NCI-H187 treated with DMSO at 0.1 percent for 48 hours (cell line): ENCODE data around the gene ZNF646.
"Not testable (repeated sequence)": the region's sequence is repeated elsewhere in the genome, so short reads cannot be mapped to it uniquely, and the experiment has no call there.

Experiments
- DNase-seq: peaks from one replicate; lab custom pipeline; 2025; lab: John Stamatoyannopoulos, UW

ZNF646 gene

DNA sequence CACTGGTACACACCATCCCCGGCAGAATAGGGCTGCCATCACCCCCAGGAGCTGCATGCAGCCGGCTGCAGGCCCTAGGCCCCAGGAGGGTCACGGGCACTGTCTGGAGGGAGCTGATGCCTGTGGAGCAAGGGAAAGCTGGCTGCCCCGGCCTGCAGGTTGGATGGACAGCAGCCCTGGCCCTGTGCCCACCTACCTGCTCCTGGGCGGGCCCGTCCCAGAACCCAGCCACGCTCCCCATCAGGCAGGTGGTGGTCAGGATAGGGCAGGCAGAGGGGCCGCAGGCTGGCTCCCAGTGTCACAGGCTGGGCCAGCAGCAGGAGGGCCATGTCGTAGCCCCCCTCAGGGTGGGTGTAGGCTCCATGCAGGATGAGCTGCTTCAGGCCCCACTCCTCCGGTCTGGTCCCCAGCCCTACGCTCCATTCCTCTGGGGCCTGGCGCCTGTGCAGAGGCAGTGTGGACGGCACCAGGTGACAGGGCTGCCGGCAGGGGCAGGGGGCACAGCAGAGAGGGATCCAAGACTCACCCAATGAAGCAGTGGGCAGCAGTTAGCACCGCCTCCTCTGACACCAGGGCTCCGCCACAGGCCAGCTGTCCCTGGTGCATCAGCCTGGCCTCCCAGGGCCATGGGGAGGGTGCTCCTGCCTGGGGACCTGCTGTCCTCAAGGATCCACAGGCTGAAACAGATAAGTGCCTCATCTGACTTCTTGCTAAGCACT lies 10.5 kb downstream of the ZNF646 start:
- DNase-seq: no peak

DNA sequence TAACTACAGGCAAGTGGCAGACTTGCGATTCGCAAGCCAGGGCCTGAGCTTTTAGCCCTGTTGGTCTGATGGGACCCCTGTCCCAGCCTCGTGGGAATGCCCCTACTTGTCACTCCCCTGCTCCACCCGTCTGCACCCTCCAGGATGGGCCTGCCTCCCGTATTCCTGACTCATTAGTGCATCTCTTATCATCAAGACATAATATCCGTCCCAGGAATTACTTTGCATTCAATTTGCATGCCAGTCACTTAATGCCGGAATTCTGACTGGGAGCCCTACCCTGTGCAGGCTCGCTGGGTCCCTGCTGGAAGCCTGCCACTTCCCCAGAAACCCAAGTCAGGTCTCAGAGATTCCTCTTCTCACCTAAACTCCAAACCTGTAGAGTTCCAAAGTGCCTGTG lies 11.2 kb downstream of the ZNF646 start:
- no peak for DNase-seq

DNA sequence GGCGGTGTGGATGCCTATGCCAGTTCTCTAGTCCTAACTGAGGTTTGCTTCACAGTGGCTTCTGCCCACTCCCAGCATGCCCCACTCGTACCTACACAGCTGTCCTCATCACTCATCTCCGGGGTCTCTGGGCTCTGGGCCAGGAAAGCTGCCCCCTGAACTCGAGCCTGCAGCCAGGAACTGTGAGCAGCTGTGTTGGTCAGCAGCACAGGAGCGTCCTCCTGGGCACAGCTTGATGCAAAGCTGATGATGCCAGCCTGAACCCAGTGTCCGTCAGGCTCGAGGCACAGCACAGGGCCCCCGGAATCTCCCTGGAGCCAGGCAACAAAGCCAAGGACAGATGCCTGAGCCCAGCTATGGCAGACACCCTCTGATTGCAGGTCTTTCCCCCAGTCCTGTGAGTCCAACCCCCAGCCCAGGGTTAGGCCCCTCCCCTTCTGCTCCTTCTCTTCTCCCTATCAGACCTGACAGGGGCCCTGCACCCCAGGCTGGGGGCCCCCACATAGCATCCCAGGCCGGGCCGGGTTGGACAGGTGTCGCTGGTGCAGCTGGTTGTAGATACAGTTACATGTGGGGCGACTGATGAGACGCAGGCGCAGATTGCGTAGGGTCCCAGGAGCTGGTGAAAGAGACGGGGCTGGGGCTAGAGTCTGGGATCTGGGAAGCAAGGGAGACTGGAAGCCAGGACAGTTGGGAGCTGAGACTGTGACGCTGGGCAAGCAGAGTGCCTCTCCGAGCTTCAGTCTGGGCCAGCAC lies 11.8 kb downstream of the ZNF646 start:
- no peak for DNase-seq

DNA sequence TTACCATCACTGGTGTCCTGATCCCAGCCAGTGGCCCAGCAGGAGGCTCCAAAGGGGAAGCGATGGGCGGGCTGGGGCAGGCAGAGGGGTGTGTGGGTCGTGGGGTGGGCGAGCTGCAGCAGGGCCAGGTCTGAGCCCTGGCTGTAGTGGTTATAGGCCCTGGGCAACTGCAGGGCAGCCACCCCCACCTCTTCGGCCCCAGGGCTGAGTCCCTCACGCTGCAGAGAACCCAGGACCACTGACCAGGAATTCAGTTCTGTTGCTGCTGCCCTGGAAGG lies 12.3 kb downstream of the ZNF646 start:
- no peak for DNase-seq

- DNase-seq: no peak
Observed at GRCh38 chr16:31087481-31087880, 13.3 kb downstream of the ZNF646 start.

- no peak for DNase-seq
Observed at GRCh38 chr16:31087971-31088370, 13.7 kb downstream of the ZNF646 start.

DNA sequence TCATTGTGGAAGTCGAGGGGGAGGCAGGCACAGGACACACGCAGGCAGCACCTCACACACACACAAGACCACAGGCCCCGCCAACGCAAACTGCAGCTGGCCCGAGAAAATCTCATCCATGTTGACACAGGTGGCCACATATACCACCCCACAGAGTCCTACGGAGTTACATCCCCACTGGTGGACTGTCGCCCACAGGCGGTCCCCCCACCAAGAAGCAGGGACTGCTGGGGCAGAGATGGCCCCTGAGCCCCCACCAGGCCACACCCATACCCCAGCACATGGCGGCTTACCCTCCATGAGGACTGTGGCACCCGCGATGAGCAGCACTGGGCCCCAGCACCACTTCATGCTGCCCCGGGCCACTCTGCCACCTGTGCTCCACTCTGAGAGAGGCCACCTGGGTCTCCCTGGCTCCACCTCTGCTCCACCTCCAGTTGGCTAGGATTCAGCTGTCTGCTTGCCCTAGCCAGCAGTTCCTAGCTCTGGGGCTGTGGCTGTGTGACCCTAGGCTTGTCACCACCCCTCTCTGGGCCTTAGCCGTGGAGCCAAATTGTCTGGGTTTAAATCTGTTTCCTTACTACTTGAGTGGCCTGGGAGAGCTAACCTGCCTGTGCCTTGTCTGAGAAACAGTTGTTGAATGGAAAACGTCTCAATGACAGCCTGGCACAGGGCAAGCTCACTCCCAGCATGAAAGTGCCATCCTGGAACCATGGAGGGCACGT lies 14.4 kb downstream of the ZNF646 start, which contains the start of gene PRSS53:
Gene PRSS53, minus strand, starts transcription at position 485 of the 725 bp plus-strand sequence. Its CDS starts 134 bp downstream, at position 351.
- DNase-seq: no peak

- DNase-seq: no peak
Observed at GRCh38 chr16:31089199-31089598, 15.0 kb downstream of the ZNF646 start.

- DNase-seq: no peak
Observed at GRCh38 chr16:31090540-31090939, 16.3 kb downstream of the ZNF646 start.

GRCh38 chr16:31092330-31092729 lies 18.1 kb downstream of the ZNF646 start:
- no peak for DNase-seq

GRCh38 chr16:31093132-31093703 lies 19.0 kb downstream of the ZNF646 start:
- DNase-seq: no peak

DNA sequence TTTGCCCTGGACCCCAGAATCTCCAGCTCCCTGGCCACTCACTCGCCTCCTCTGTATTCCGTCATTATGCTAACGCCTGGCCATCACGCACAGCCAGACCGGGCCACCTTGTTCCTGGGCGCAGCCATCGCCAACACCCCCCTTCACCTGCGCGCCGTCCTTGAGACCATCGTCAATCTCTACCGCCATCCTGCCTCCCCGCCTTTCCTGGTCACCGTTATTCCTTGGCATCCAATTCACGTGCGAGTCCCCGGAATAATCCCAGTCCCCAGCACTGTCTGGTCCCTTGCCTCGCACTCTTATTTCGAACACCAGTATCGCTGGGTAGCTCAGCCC lies 19.8 kb downstream of the ZNF646 start:
- no peak for DNase-seq

- peak; percentile 42 for DNase-seq
Observed at GRCh38 chr16:31094424-31095120, 20.4 kb downstream of the ZNF646 start, which contains the start of gene VKORC1. Gene VKORC1 (minus strand): TSS chr16:31094797. CDS start chr16:31094729, 68 bp downstream.

DNA sequence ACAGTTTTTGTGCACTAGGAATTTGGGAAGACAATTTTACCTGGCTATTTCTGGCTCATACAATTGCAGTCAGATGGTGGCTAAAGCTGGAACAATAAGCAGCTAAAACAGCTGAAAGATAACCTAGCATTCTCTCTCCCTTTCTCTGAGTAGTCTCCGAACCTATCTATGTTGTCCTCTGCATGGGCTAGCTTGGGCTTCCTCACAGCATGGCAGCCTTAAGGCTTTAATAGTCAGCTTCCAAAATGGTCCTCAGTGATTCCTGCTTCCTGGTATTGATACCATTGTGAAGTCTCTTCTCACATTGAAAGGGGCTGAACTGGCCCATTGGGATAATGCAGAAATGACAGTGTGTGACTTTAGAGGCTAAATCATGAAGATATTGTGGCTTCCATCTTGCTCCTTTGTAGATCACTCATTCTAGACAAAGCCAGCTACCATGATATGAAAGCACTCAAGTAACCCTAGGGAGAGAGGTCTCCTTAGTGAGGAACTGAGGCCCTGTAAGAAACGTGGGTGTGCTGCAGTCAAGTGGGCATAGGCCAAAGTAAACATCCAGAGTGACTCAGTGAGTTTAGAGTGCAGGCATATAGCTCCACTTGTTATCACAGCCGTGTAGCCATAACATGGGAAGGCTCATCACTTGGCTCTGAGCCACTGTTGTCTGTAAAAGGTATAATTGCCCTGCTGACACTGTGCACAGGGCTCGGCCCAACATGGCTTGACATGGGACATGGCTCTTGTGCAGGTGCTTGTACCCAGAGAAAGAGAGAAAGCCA lies 25.8 kb downstream of the ZNF646 start:
- DNase-seq: no peak

DNA sequence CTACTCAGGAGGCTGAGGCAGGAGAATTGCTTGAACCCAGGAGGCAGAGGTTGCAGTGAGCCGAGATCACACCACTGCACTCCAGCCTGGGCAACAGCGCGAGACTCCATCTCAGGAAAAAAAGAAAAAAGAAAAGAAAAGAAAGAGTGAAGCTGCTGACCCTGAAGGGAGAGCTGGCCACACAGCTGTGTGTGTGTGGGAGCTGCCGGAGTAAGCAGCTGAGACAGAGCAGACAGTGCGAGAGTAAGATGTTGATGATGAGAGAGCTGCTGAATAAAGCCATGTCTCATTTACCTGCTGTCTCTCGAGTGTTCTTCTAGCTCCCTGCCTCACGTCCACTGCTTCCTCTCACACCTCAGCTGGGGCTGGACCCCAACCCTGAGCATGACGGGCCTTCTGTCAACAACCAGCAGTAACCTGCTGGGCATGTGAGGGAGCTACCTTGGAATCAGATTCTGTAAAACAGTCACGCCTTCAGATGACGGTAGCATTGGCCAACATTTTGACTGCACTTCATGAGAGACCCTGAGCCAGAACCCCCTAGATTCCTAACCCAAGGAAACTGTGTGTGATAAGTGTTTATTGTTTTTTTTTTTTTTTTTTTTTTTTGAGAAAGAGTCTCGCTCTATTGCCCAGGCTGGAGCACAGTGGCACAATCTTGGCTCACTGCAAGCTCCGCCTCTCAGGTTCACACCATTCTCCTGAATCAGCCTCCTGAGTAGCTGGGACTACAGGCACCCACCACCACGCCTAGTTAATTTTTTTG lies 26.8 kb downstream of the ZNF646 start:
- DNase-seq: not testable (repeated sequence)

DNA sequence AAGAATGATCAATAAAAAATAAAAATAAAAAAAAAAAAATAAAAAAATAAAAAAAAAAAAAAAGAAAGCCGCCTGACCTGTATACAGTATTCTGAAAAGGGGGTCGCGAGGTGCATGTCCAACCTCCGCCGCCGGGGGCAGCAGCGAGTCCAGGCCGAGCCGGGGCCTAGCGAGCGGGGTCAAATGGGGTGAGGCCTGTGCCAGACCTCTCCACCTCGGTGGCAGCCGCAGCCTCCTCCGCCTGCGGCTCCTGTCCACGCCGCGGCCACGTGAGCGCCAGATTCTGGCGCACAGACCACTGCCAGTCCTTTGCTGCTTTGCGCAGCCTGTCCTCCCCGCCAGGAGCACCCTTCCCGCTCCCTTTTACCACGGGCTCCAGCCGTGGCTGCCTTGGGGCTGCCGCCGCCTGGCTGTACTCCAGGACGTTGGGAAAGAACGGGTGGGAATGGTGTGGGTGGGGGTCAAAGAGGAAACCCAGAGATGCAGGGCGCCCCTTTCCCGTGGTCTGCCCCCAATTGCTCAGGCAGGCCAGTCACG lies 31.5 kb downstream of the ZNF646 start:
- DNase-seq: no peak

DNA sequence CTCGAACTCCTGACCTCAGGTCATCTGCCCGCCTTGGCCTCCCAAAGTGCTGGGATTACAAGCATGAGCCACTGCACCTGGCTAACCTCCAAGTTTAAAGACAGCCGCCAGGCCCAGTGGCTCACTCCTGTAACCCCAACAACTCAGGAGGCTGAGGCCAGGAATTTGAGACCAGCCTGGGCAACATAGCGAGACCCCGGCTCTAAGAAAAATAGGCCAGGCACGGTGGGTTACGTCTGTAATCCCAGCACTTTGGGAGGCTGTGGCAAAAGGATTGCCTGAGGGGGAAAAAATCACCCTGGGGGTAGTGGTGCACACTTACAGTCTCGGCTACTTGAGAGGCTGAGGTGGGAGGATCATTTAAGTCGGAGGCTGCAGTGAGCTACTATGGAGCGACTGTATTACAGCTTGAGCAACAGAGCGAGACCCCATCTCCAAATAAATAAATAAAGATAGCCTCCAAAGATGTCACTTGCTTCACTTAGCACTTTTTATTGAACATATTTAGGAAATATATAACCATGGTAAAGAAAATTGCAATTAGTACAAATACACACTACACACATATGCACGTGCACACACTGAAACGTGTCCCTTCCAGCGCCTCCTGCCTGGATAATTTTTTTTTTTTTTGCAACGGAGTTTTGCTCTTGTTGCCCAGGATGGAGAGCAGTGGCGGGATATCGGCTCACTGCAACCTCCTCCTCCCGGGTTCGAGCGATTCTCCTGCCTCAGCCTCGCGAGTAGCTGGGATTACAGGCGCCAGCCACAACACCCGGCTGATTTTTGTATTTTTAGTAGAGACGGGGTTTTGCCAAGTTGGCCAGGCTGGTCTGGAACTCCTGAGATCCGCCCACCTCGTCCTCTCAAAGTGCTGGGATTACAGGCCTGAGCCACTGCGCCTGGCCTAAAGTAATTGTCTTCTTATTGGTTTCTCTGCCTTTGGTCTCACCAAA lies 32.6 kb downstream of the ZNF646 start:
- DNase-seq: no peak

DNA sequence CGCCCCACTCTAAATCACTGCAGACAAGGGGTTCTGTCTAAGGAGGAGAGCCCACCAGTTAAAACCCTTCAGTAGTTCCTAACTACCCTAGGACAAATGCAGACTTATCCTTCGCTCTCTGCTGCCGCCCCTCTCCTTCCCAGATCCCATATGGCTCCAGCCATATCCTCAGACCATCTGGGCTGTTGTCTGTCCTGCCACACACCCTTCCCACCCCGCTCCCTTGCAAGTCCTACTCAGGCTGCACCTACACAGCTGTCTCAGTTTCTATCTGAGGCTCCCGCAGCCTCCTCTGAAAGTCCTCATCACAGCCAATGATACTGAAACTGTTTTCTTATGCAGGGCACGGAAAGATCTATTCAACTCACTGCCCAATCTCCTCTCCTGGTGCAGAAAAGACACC lies 33.2 kb downstream of the ZNF646 start:
- DNase-seq: no peak
